HG03066 (cell line): ENCODE results near the gene PNMA8A.
"Not testable (repeated sequence)": the region's sequence is repeated elsewhere in the genome, so short reads cannot be mapped to it uniquely, and the experiment has no call there.

Experiments used
- ATAC-seq: cut with Tn5 transposase; IDR thresholded peaks from one replicate; pipeline ENCODE4 v1.9.1; 2021; ENCODE audit warnings: low read depth; ENCODE audit not compliant: unreplicated experiment

The PNMA8A gene

GRCh38 chr19:46433470-46433869, 37.9 kb downstream of the PNMA8A start:
- ATAC-seq, result not testable (repeated sequence)

- no peak for ATAC-seq
Observed at GRCh38 chr19:46431824-46432223, 39.5 kb downstream of the PNMA8A start.

GRCh38 chr19:46429999-46430398, 41.4 kb downstream of the PNMA8A start:
- no peak for ATAC-seq

- no peak for ATAC-seq
Observed at GRCh38 chr19:46428239-46429135, 42.9 kb downstream of the PNMA8A start, which contains the start of gene PNMA8C. PNMA8C (minus strand) TSS chr19:46428936; CDS start chr19:46428359, 577 bp downstream.

- ATAC-seq, result no peak
Observed at GRCh38 chr19:46427518-46428045, 43.8 kb downstream of the PNMA8A start.

GRCh38 chr19:46426506-46427162, 44.7 kb downstream of the PNMA8A start:
- no peak for ATAC-seq

GRCh38 chr19:46426035-46426505, 45.3 kb downstream of the PNMA8A start:
- ATAC-seq, result no peak

GRCh38 chr19:46423188-46423587, 48.2 kb downstream of the PNMA8A start:
- no peak for ATAC-seq

- ATAC-seq, result no peak
Observed at GRCh38 chr19:46422344-46422743, 49.0 kb downstream of the PNMA8A start.

- ATAC-seq, result no peak
Observed at GRCh38 chr19:46420056-46420455, 51.3 kb downstream of the PNMA8A start.
